GM18873 (cell line): ENCODE results near the gene TWIST2.

Experiments
- ATAC-seq: cut with Tn5 transposase; IDR thresholded peaks from one replicate; pipeline ENCODE4 v1.9.1; 2021; ENCODE audit warnings: mild to moderate bottlenecking, moderate library complexity, moderate number of reproducible peaks; ENCODE audit not compliant: unreplicated experiment, low FRiP score

TWIST2 gene

GRCh38 chr2:238930216-238930615, 82.3 kb downstream of the TWIST2 start:
- no peak for ATAC-seq

GRCh38 chr2:238936162-238937052, 88.5 kb downstream of the TWIST2 start:
- no peak for ATAC-seq

GRCh38 chr2:238938003-238938400, 90.1 kb downstream of the TWIST2 start:
- no peak for ATAC-seq

- no peak for ATAC-seq
These were observed 90.6 kb downstream of the TWIST2 start for GRCh38 chr2:238938401-238939055.

GRCh38 chr2:238939074-238939473, 91.2 kb downstream of the TWIST2 start:
- ATAC-seq: no peak

GRCh38 chr2:238939521-238940403, 91.9 kb downstream of the TWIST2 start:
- ATAC-seq: no peak

GRCh38 chr2:238940806-238941205, 92.9 kb downstream of the TWIST2 start:
- ATAC-seq: no peak

GRCh38 chr2:238941262-238941792, 93.4 kb downstream of the TWIST2 start:
- ATAC-seq: no peak

GRCh38 chr2:238942080-238942725, 94.3 kb downstream of the TWIST2 start:
- ATAC-seq: no peak

- no peak for ATAC-seq
These were observed 94.9 kb downstream of the TWIST2 start for GRCh38 chr2:238942726-238943300.

- no peak for ATAC-seq
These were observed 95.6 kb downstream of the TWIST2 start for GRCh38 chr2:238943338-238944067.

GRCh38 chr2:238945433-238946150, 97.7 kb downstream of the TWIST2 start:
- ATAC-seq: no peak

- ATAC-seq: no peak
These were observed 98.7 kb downstream of the TWIST2 start for GRCh38 chr2:238946318-238947242.

GRCh38 chr2:238947243-238947760, 99.4 kb downstream of the TWIST2 start:
- ATAC-seq: no peak

- no peak for ATAC-seq
These were observed 100.2 kb downstream of the TWIST2 start for GRCh38 chr2:238947920-238948710.
